Stomach (tissue), 19 donors: ENCODE data around the gene CNBP. TPM values are rescaled to one million over a fixed set of nuclear protein-coding genes. Genes with fewer than 3 reads are reported as not detected.

Source experiments
- DNase-seq, 2 donors: peaks; one replicate each; pipeline versions ENCODE4 v3.0.0 to v3.0.0-alpha.2; 2013 to 2019
- H3K27ac ChIP-seq, 5 donors: fragments of 200-600 bp in 4 of 5; sonication (generic) in 4 of 5; one replicate each; pipeline ENCODE4 v1.5.1; 2013 to 2019; ENCODE audit warnings: mild to moderate bottlenecking in 1 of 5, moderate library complexity in 1 of 5
- H3K27me3 ChIP-seq, 3 donors: fragments of 200-600 bp; sonication (generic); one replicate each; pipeline ENCODE4 v1.5.1; 2017 to 2019; ENCODE audit warnings: mixed run types in 1 of 3
- H3K36me3 ChIP-seq, 4 donors: fragments of 200-600 bp; sonication (generic); 1 replicate in 3 of 4; 2 replicates in 1 of 4; pipeline ENCODE4 v1.5.1; 2016 to 2019
- H3K4me1 ChIP-seq, 4 donors: fragments of 200-600 bp; sonication (generic); one replicate each; pipeline ENCODE4 v1.5.1; 2016 to 2019
- H3K4me3 ChIP-seq, 4 donors: fragments of 200-600 bp; sonication (generic) in 3 of 4; one replicate each; pipeline ENCODE4 v1.5.1; 2016 to 2019; ENCODE audit warnings: mild to moderate bottlenecking in 1 of 4
- H3K9me3 ChIP-seq, 4 donors: fragments of 200-600 bp; sonication (generic); one replicate each; pipeline ENCODE4 v1.5.1; 2016 to 2019
- EP300 ChIP-seq: sonication (generic); formaldehyde crosslinking; IDR thresholded peaks from one replicate; pipeline ENCODE4 v1.6.1; 2017; ENCODE audit warnings: antibody characterized with exemption
- POLR2A ChIP-seq, 4 donors: fragments of 450-650 bp; IDR thresholded peaks; one replicate each; pipeline ENCODE4 v1.6.1; 2016; ENCODE audit warnings: antibody characterized with exemption in 4 of 4, control low read depth in 2 of 4, mild to moderate bottlenecking in 1 of 4, moderate library complexity in 1 of 4
- POLR2AphosphoS5 ChIP-seq, 3 donors: sonication (generic); formaldehyde crosslinking; IDR thresholded peaks; one replicate each; pipeline ENCODE4 v1.6.1; 2016; ENCODE audit warnings: antibody characterized with exemption in 3 of 3
- WGBS, 5 donors: extraction: QIAGEN DNeasy Blood & Tissue Kit in 3 of 5; methylation state at CpG; one replicate each; pipeline versions ENCODE4 v1.1.5 to v1.1.7; 2013 to 2018; 5-methylcytosine and 5-hydroxymethylcytosine counted together
- intact Hi-C: fragments of 100-400 bp; cut with DNase I; formaldehyde crosslinking; loops from one replicate; pipeline ENCODE4 v1.15.1; 2023; ENCODE audit warnings: low total_unique reads
- long read RNA-seq, 10 donors: transcript quantifications; one replicate each; lab custom pipeline, GENCODE V29; 2026
- polyA plus RNA-seq, 3 donors: library from polyadenylated mRNA; stranded (reverse); fragments of 200-250 nt; gene quantifications; one replicate each; pipeline ENCODE4 v1.2.3, GENCODE V29; 2013
- total RNA-seq, 5 donors: library from RNA; depleted of rRNA; stranded (reverse); fragments of >200 nt; gene quantifications; one replicate each; pipeline versions ENCODE4 v1.1.0 to v1.2.3, GENCODE V29; 2014 to 2016
- TF ChIP-seq, protein P1 (sequence below), 7 experiments: fragments of 450-650 bp in 4 of 7; fragments of 200-600 bp in 3 of 7; sonication (generic) in 3 of 7; IDR thresholded peaks; one replicate each; pipeline ENCODE4 v1.5.1; 2016 to 2019; ENCODE audit warnings: antibody characterized with exemption in 7 of 7, control low read depth in 2 of 7, mild to moderate bottlenecking in 1 of 7
- donor health status: healthy with polysubstance abuse.
- donor health status: Bipolar disorder and iron deficiency.
- donor health status: healthy.

Gene CNBP
- total RNA-seq (100 to 1,000 TPM; 185 to 399 (median 202) TPM), polyA plus RNA-seq (100 to 1,000 TPM; 315 to 537 (median 323) TPM)
- long read RNA-seq, donor 1, transcript CNBP-201 (5 exons, 1,664 nt), result major isoform, 21 of 42 reads
- long read RNA-seq, donor 1, transcript CNBP-207 (5 exons, 1,626 nt), result minor isoform, 15 of 42 reads
- long read RNA-seq, donor 1, partial matches to known transcripts, result 0 of 42 reads
- long read RNA-seq, donor 1, other reads (novel, unspliced or antisense), result 0 of 42 reads
- long read RNA-seq, donor 2, transcript CNBP-204 (5 exons, 1,641 nt), result minor isoform, 12 of 82 reads
- long read RNA-seq, donor 2, transcript CNBP-201 (5 exons, 1,664 nt), result minor isoform, 24 of 82 reads
- long read RNA-seq, donor 2, transcript CNBP-207 (5 exons, 1,626 nt), result major isoform, 29 of 82 reads
- long read RNA-seq, donor 2, partial matches to known transcripts, result 0 of 82 reads
- long read RNA-seq, donor 2, other reads (novel, unspliced or antisense), result 11 of 82 reads
- long read RNA-seq, donor 3, transcript CNBP-201 (5 exons, 1,664 nt), result major isoform, 34 of 62 reads
- long read RNA-seq, donor 3, transcript CNBP-204 (5 exons, 1,641 nt), result minor isoform, 11 of 62 reads
- long read RNA-seq, donor 3, transcript CNBP-207 (5 exons, 1,626 nt), result minor isoform, 15 of 62 reads
- long read RNA-seq, donor 3, partial matches to known transcripts, result 0 of 62 reads
- long read RNA-seq, donor 3, other reads (novel, unspliced or antisense), result 0 of 62 reads
- long read RNA-seq, donor 4, transcript CNBP-207 (5 exons, 1,626 nt), result major isoform, 6 of 13 reads
- long read RNA-seq, donor 4, partial matches to known transcripts, result 0 of 13 reads
- long read RNA-seq, donor 4, other reads (novel, unspliced or antisense), result 0 of 13 reads
- long read RNA-seq, donor 5, transcript CNBP-204 (5 exons, 1,641 nt), result minor isoform, 10 of 100 reads
- long read RNA-seq, donor 5, transcript CNBP-207 (5 exons, 1,626 nt), result major isoform, 39 of 100 reads
- long read RNA-seq, donor 5, transcript CNBP-201 (5 exons, 1,664 nt), result minor isoform, 35 of 100 reads
- long read RNA-seq, donor 5, partial matches to known transcripts, result 0 of 100 reads
- long read RNA-seq, donor 5, other reads (novel, unspliced or antisense), result 9 of 100 reads
- long read RNA-seq, donor 6, result 0 reads
- long read RNA-seq, donor 7, transcript CNBP-201 (5 exons, 1,664 nt), result major isoform, 62 of 142 reads
- long read RNA-seq, donor 7, transcript CNBP-204 (5 exons, 1,641 nt), result minor isoform, 20 of 142 reads
- long read RNA-seq, donor 7, transcript CNBP-207 (5 exons, 1,626 nt), result minor isoform, 38 of 142 reads
- long read RNA-seq, donor 7, partial matches to known transcripts, result 0 of 142 reads
- long read RNA-seq, donor 7, other reads (novel, unspliced or antisense), result 18 of 142 reads
- long read RNA-seq, donor 8, transcript CNBP-204 (5 exons, 1,641 nt), result minor isoform, 19 of 137 reads
- long read RNA-seq, donor 8, transcript CNBP-207 (5 exons, 1,626 nt), result minor isoform, 32 of 137 reads
- long read RNA-seq, donor 8, transcript CNBP-201 (5 exons, 1,664 nt), result major isoform, 48 of 137 reads
- long read RNA-seq, donor 8, partial matches to known transcripts, result 23 of 137 reads
- long read RNA-seq, donor 8, other reads (novel, unspliced or antisense), result 10 of 137 reads
- long read RNA-seq, donor 9, transcript CNBP-207 (5 exons, 1,626 nt), result minor isoform, 31 of 99 reads
- long read RNA-seq, donor 9, transcript CNBP-201 (5 exons, 1,664 nt), result major isoform, 47 of 99 reads
- long read RNA-seq, donor 9, transcript CNBP-204 (5 exons, 1,641 nt), result minor isoform, 5 of 99 reads
- long read RNA-seq, donor 9, partial matches to known transcripts, result 5 of 99 reads
- long read RNA-seq, donor 9, other reads (novel, unspliced or antisense), result 9 of 99 reads
- long read RNA-seq, donor 10, transcript CNBP-204 (5 exons, 1,641 nt), result minor isoform, 5 of 45 reads
- long read RNA-seq, donor 10, transcript CNBP-207 (5 exons, 1,626 nt), result major isoform, 15 of 45 reads
- long read RNA-seq, donor 10, transcript CNBP-201 (5 exons, 1,664 nt), result minor isoform, 13 of 45 reads
- long read RNA-seq, donor 10, partial matches to known transcripts, result 0 of 45 reads
- long read RNA-seq, donor 10, other reads (novel, unspliced or antisense), result 8 of 45 reads

DNA sequence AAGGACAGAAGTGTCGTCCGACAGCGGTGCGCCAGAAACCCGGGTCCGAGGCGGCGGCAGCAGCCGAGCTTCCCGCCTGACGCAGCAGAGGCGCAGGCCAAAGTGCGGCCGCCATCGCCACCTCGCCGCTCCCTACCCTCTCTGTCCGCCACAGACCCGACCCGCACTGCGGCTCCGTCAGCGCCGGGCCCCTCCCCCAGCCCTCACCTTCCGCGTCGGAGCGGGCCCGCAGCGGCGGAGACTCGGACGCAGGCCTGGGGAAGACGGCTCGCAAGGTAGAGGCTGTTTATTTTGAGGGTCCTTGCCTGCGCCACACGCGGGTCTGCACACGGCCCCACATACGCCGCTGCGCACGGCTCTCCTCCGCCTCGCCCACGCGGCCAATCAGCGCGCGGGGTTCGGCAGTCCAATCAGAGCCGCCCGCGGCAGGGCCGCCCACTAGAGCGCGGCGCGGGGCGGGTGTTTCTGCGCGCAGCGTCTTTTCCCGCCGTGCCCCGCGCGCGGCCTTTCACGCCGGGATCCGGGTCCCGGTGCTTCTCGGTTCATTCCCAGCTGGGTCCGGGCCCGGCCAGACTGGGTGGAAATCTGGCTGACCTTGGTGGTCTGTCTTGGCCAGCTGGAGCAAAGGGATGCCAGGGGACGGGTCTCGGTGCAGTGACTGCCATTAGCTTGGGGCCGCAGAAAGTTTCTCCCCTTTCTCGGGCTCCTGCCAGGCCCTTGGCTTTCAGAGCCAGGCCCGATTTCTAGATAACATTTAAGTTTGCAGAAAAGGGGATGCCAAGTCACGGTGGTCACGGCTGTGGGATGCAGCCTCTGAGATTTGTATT is at the start of gene CNBP:
CNBP (minus strand) TSS at position 328 of the 827 bp plus-strand sequence. CDS start 12,139 bp downstream, outside the sequence.
- peak; percentile 96 to 99 for DNase-seq
- Histone ChIP-seq H3K36me3 (peaks cover 3 to 5% (median 4%) of the 10 kb centered on the region in 4 donors), H3K4me3 (peak within 1 kb of the TSS; percentile 74 to 96 (median 87)), H3K27ac (peak within 1 kb of the TSS; percentile 99 to 100 (median 100)), H3K9me3 (no peaks in the 10 kb centered on the region), H3K4me1 (peaks cover 34 to 60% (median 45%) of the 10 kb centered on the region in 4 donors), H3K27me3 (no peaks in the 10 kb centered on the region)
- intact Hi-C loops, result no loop called here
- TF ChIP-seq POLR2AphosphoS5 (IDR thresholded peaks at IDR 0.05) (peak; percentile 95 to 99 (median 98)), POLR2A (IDR thresholded peaks at IDR 0.05) (peak in 2 of 4 donors; percentile 68 to 88), EP300 (no peak)
- TF ChIP-seq, protein P1, sequence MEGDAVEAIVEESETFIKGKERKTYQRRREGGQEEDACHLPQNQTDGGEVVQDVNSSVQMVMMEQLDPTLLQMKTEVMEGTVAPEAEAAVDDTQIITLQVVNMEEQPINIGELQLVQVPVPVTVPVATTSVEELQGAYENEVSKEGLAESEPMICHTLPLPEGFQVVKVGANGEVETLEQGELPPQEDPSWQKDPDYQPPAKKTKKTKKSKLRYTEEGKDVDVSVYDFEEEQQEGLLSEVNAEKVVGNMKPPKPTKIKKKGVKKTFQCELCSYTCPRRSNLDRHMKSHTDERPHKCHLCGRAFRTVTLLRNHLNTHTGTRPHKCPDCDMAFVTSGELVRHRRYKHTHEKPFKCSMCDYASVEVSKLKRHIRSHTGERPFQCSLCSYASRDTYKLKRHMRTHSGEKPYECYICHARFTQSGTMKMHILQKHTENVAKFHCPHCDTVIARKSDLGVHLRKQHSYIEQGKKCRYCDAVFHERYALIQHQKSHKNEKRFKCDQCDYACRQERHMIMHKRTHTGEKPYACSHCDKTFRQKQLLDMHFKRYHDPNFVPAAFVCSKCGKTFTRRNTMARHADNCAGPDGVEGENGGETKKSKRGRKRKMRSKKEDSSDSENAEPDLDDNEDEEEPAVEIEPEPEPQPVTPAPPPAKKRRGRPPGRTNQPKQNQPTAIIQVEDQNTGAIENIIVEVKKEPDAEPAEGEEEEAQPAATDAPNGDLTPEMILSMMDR (IDR thresholded peaks at IDR 0.05), result no peak
- WGBS, 5 donors, result 0 to 1% (median 1%) methylated on average over 32 to 83 of the region's 83 CpGs

DNA sequence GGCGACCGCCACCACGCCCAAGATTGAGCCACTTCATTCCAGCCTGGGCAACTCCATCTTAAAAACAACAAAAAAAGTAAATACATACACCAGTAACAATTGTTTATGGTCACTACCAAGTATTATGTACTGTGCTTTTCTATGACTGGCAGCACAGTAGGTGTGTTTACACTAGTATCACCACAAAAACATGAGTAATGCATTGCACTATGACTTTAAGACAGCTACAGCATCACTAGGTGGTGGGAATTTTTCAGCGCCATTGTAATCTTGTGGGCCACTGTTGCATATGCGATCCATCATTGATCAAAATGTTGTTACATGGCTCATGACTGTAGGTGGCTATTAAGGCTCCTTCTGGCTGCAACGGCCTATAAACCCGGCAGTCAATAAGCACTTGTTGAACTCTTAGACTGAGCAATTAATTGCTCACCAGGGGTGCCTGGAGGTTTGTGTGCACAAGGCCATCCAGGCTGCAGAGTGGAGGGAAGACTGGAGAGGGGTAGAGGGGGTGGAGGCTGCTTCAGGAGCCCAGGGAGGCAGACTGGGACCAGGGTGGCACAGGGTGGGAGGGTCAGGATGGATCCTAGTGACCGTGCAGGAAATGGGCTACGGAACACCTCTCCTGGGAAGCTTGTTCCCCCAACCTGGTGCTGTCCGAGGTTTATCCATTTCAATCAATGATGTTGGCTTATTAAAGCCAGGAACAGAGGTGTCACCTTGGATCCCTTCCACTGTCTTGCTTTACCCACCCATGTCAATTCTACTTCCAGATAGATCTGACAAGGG is 47.8 kb upstream of the CNBP start:
- Histone ChIP-seq H3K4me3 (no peak overlapping the region), H3K9me3 (no peaks in the 10 kb centered on the region), H3K36me3 (no peaks in the 10 kb centered on the region), H3K27me3 (no peaks in the 10 kb centered on the region), H3K4me1 (peaks cover 0 to 27% (median 9%) of the 10 kb centered on the region in 4 donors), H3K27ac (peak overlapping the region in 3 of 5 donors; percentile 12 to 88 (median 81))
- 67 to 78% (median 75%) methylated on average over 10 of the region's 10 CpGs for WGBS, 5 donors
- no peak for DNase-seq
- TF ChIP-seq POLR2AphosphoS5 (IDR thresholded peaks at IDR 0.05) (no peak), EP300 (no peak), POLR2A (IDR thresholded peaks at IDR 0.05) (no peak)
- TF ChIP-seq, protein P1 (IDR thresholded peaks at IDR 0.05), result no peak
- intact Hi-C loops, result no loop called here
